H9 (cell line): ENCODE results near the gene ZMIZ1. TPM values are rescaled to one million over a fixed set of nuclear protein-coding genes. Genes with fewer than 3 reads are reported as not detected.
A peak's percentile ranks its signal among the peaks of the same experiment; 100 is the strongest.

Source experiments
- DNase-seq: peaks from one replicate; pipeline ENCODE4 v3.0.0-alpha.2; 2017
- H2AFZ ChIP-seq: one replicate; pipeline ENCODE4 v1.6.1; 2013; ENCODE audit warnings: mild to moderate bottlenecking, low read length, control low read depth, moderate library complexity
- H2AK5ac ChIP-seq: 2 replicates; pipeline ENCODE4 v1.6.1; 2013; ENCODE audit warnings: low read length, control low read depth, mixed read lengths; ENCODE audit not compliant: insufficient read length
- H2BK120ac ChIP-seq: one replicate; pipeline ENCODE4 v1.6.1; 2013; ENCODE audit warnings: low read depth, mild to moderate bottlenecking, low read length, control low read depth, inconsistent platforms; ENCODE audit not compliant: poor library complexity, severe bottlenecking
- H2BK12ac ChIP-seq: 2 replicates; pipeline ENCODE4 v1.6.1; 2013; ENCODE audit warnings: low read length, control low read depth, mixed read lengths, low read depth; ENCODE audit not compliant: insufficient read length
- H2BK15ac ChIP-seq: 2 replicates; pipeline ENCODE4 v1.6.1; 2013; ENCODE audit warnings: low read depth, low read length, control low read depth
- H2BK20ac ChIP-seq: one replicate; pipeline ENCODE4 v1.6.1; 2013; ENCODE audit warnings: low read depth, mild to moderate bottlenecking, low read length, control low read depth, inconsistent platforms; ENCODE audit not compliant: poor library complexity, severe bottlenecking
- H2BK5ac ChIP-seq: 2 replicates; pipeline ENCODE4 v1.6.1; 2013; ENCODE audit warnings: low read length, control low read depth, mixed read lengths; ENCODE audit not compliant: insufficient read length
- H3K14ac ChIP-seq: 2 replicates; pipeline ENCODE4 v1.6.1; 2013; ENCODE audit warnings: low read length, control low read depth; ENCODE audit not compliant: insufficient read depth
- H3K18ac ChIP-seq: 2 replicates; pipeline ENCODE4 v1.6.1; 2013; ENCODE audit warnings: low read depth, mild to moderate bottlenecking, mixed read lengths, low read length, control low read depth; ENCODE audit not compliant: insufficient read length
- H3K23ac ChIP-seq: 2 replicates; pipeline ENCODE4 v1.6.1; 2013; ENCODE audit warnings: low read length, control low read depth, mixed read lengths, low read depth; ENCODE audit not compliant: insufficient read length
- H3K23me2 ChIP-seq: 2 replicates; pipeline ENCODE4 v1.6.1; 2013; ENCODE audit warnings: low read depth, mild to moderate bottlenecking, mixed read lengths, low read length, control low read depth; ENCODE audit not compliant: insufficient read length, poor library complexity, severe bottlenecking
- H3K27ac ChIP-seq: 2 replicates; pipeline ENCODE4 v1.5.1; 2013; ENCODE audit warnings: low read length, control low read depth, mixed read lengths, low read depth; ENCODE audit not compliant: insufficient read length
- H3K27me3 ChIP-seq: 2 replicates; pipeline ENCODE4 v1.6.1; 2013; ENCODE audit warnings: low read length, control low read depth, inconsistent platforms; ENCODE audit not compliant: insufficient read depth
- H3K4ac ChIP-seq: 2 replicates; pipeline ENCODE4 v1.6.1; 2013; ENCODE audit warnings: low read depth, mild to moderate bottlenecking, control low read depth, inconsistent platforms, low read length, moderate library complexity
- H3K4me1 ChIP-seq: 2 replicates; pipeline ENCODE4 v1.6.1; 2013; ENCODE audit warnings: low read length, control low read depth, inconsistent platforms; ENCODE audit not compliant: insufficient read depth
- H3K4me2 ChIP-seq: 2 replicates; pipeline ENCODE4 v1.6.1; 2013; ENCODE audit warnings: low read length, control low read depth, mixed read lengths; ENCODE audit not compliant: insufficient read length, insufficient read depth
- H3K56ac ChIP-seq: 2 replicates; pipeline ENCODE4 v1.6.1; 2013; ENCODE audit warnings: low read depth, mild to moderate bottlenecking, mixed read lengths, low read length, control low read depth; ENCODE audit not compliant: insufficient read length
- H3K79me1 ChIP-seq: 2 replicates; pipeline ENCODE4 v1.6.1; 2013; ENCODE audit warnings: low read depth, mild to moderate bottlenecking, moderate library complexity, low read length, control low read depth, inconsistent platforms; ENCODE audit not compliant: insufficient read depth, poor library complexity, severe bottlenecking
- H3K79me2 ChIP-seq: 2 replicates; pipeline ENCODE4 v1.6.1; 2013; ENCODE audit warnings: low read length, control low read depth, inconsistent platforms; ENCODE audit not compliant: insufficient read depth
- H3K9ac ChIP-seq: 2 replicates; pipeline ENCODE4 v1.6.1; 2013; ENCODE audit warnings: low read length, control low read depth, mixed read lengths; ENCODE audit not compliant: insufficient read length; ENCODE audit errors: extremely low read depth
- H3K9me3 ChIP-seq: one replicate; pipeline ENCODE4 v1.6.1; 2013; ENCODE audit warnings: low read depth, low read length, inconsistent platforms; ENCODE audit not compliant: control insufficient read depth
- H3T11ph ChIP-seq: one replicate; pipeline ENCODE4 v1.6.1; 2013; ENCODE audit warnings: mild to moderate bottlenecking, low read length, control low read depth, inconsistent platforms
- H4K20me1 ChIP-seq: one replicate; pipeline ENCODE4 v1.6.1; 2013; ENCODE audit not compliant: control insufficient read depth, insufficient read length, insufficient read depth
- H4K5ac ChIP-seq: 2 replicates; pipeline ENCODE4 v1.6.1; 2013; ENCODE audit warnings: low read depth, mild to moderate bottlenecking, mixed read lengths, low read length, control low read depth; ENCODE audit not compliant: insufficient read length
- H4K8ac ChIP-seq: replicated peaks from 2 replicates; pipeline ENCODE4 v1.6.1; 2013; ENCODE audit warnings: low read length, control low read depth, mixed read lengths, low read depth; ENCODE audit not compliant: insufficient read length
- H4K91ac ChIP-seq: 2 replicates; pipeline ENCODE4 v1.6.1; 2013; ENCODE audit warnings: low read depth, mild to moderate bottlenecking, moderate library complexity, mixed read lengths, low read length, control low read depth; ENCODE audit not compliant: insufficient read length
- H3K27ac Mint-ChIP-seq, 3 experiments: 2 replicates in 2 of 3; 3 replicates in 1 of 3; pipeline ENCODE4 v1.8.0; 2020 to 2021; ENCODE audit warnings: mixed read lengths in 3 of 3, mild to moderate bottlenecking in 1 of 3, moderate library complexity in 1 of 3
- H3K27me3 Mint-ChIP-seq: 2 replicates; pipeline ENCODE4 v1.8.0; 2021; ENCODE audit warnings: low read depth, mild to moderate bottlenecking, moderate library complexity, mixed read lengths
- H3K36me3 Mint-ChIP-seq, 3 experiments: 2 replicates in 2 of 3; 3 replicates in 1 of 3; pipeline ENCODE4 v1.8.0; 2020 to 2021; ENCODE audit warnings: low read depth in 3 of 3, mixed read lengths in 3 of 3; ENCODE audit not compliant: insufficient read depth in 1 of 3
- H3K4me1 Mint-ChIP-seq, 2 experiments: 2 replicates each; pipeline ENCODE4 v1.8.0; 2020; ENCODE audit warnings: mixed read lengths in 2 of 2
- H3K4me3 Mint-ChIP-seq, 2 experiments: 2 replicates in 1 of 2; 3 replicates in 1 of 2; pipeline ENCODE4 v1.8.0; 2020 to 2021; ENCODE audit warnings: mild to moderate bottlenecking in 2 of 2, mixed read lengths in 2 of 2, moderate library complexity in 1 of 2
- H3K9me3 Mint-ChIP-seq, 2 experiments: 2 replicates in 1 of 2; 3 replicates in 1 of 2; pipeline ENCODE4 v1.8.0; 2020; ENCODE audit warnings: mild to moderate bottlenecking in 2 of 2, mixed read lengths in 2 of 2, moderate library complexity in 1 of 2
- CTCF ChIP-seq: fragments of 200-600 bp; sonication (generic); conservative IDR thresholded peaks from 3 replicates; pipeline ENCODE4 v1.8.0; 2021; ENCODE audit warnings: antibody characterized with exemption, mild to moderate bottlenecking
- WGBS: extraction: QIAGEN DNeasy Blood & Tissue Kit; methylation state at CpG from one replicate; pipeline ENCODE4 v1.1.7; 2013; ENCODE audit warnings: missing lambda C conversion rate, low lambda C conversion rate, mixed read lengths; ENCODE audit not compliant: insufficient read length; ENCODE audit errors: extremely low coverage; 5-methylcytosine and 5-hydroxymethylcytosine counted together
- total RNA-seq: library from RNA; stranded (reverse); gene quantifications from 2 replicates; pipeline ENCODE4 v1.2.1, GENCODE V29; 2021

ZMIZ1 gene
- total RNA-seq, 1 experiment from 2014 or later: 36.9 TPM

DNA sequence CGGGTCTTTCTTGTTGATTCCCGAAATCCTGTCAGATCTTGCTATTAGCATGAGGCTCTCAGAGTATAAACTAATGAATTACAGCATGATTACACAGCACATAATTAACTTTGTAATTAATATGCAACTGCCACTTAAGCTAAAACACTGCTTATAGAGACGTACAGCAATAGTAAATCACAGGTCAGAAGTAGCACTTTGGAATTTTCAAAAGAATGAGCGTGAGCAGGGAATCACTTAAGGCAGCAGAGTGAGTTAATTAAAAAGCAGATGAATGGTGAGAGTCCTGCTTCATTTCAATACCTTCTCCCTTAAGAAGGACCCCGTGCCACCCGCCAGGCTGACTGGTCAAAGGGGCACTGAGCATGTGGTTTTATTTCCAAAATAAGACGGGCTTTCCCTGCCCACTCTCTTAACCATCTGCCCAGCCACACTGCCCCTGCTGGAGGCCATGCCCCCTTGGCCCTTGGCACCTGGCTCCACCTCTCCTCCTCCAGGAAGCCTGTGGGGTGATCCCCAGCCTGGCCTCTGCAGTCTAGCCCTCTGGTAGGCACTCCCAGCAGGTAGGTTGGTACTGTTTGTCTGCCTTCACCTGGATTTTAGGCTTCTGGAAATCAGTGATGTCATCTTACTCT lies 117.8 kb downstream of the ZMIZ1 start:
- H2BK12ac ChIP-seq: no peak overlapping the region
- DNase-seq: no peak
- H3K9me3 ChIP-seq: no peaks in the 10 kb centered on the region
- H3K56ac ChIP-seq: no peak overlapping the region
- no peak overlapping the region for H3K18ac ChIP-seq
- H3K4ac ChIP-seq: no peak overlapping the region
- H3K14ac ChIP-seq: no peak overlapping the region
- H3K23ac ChIP-seq: no peak overlapping the region
- H3K79me2 ChIP-seq: no peaks in the 10 kb centered on the region
- no peaks in the 10 kb centered on the region for H3K79me1 ChIP-seq
- no peak overlapping the region for H3T11ph ChIP-seq
- no CpG with 5 or more reads among the region's 7 CpGs for WGBS
- no peaks in the 10 kb centered on the region for H3K23me2 ChIP-seq
- Mint-ChIP-seq H3K36me3 (peaks cover 0 to 7% (median 2%) of the 10 kb centered on the region in 3 experiments; a peak in 4 of 7 replicates), H3K4me3 (no peak overlapping the region), H3K4me1 (peaks cover 38 to 60% of the 10 kb centered on the region in 2 experiments), H3K9me3 (no peaks in the 10 kb centered on the region), H3K27me3 (no peaks in the 10 kb centered on the region), H3K27ac (peak overlapping the region in 2 of 3 experiments; percentile 39 to 54; a peak in 1 of 7 replicates)
- no peak overlapping the region for H3K9ac ChIP-seq
- H4K91ac ChIP-seq: no peak overlapping the region
- no peak overlapping the region for H2BK120ac ChIP-seq
- no peak overlapping the region for H4K8ac ChIP-seq
- H2BK5ac ChIP-seq: no peak overlapping the region
- no peak overlapping the region for H3K27ac ChIP-seq
- H3K4me2 ChIP-seq: no peak overlapping the region
- no peak overlapping the region for H2BK20ac ChIP-seq
- H3K4me1 ChIP-seq: peaks cover 5% of the 10 kb centered on the region; the same call in 1 of the 2 replicates
- no peak overlapping the region for H2AK5ac ChIP-seq
- H2BK15ac ChIP-seq: no peak overlapping the region
- no peaks in the 10 kb centered on the region for H4K20me1 ChIP-seq
- H2AFZ ChIP-seq: no peak overlapping the region
- TF ChIP-seq CTCF: no peak
- no peak overlapping the region for H4K5ac ChIP-seq
- no peaks in the 10 kb centered on the region for H3K27me3 ChIP-seq
